ENCODE measurements around the gene ANKEF1. TPM values are rescaled to one million over a fixed set of nuclear protein-coding genes. Genes with fewer than 3 reads are reported as not detected.

Gene ANKEF1
- total RNA-seq, 1 experiment from 2014 or later = 11.6 TPM

DNA sequence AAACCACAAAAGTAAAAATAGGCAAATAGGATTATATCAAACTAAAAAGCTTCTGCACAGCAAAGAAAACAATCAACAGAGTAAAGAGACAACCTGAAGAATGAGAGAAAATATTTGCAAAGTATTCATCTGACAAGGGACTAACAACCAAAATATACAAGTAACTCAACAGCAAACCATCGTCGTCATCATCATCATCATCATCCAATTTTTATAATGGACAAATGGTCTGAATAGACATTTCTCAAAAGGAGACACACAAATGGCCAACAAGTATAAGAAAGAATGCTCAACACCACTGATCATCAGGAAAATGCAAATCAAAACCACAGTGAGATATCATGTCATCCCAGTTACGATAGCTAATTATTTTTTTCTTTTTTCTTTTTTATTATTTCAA, 62.0 kb downstream of the ANKEF1 start:
- H3K9me3 ChIP-seq (ENCODE audit: low read length) = no peaks in the 10 kb centered on the region
- TF ChIP-seq EZH2phosphoT487 (IDR thresholded peaks at IDR 0.05; ENCODE audit: borderline replicate concordance, low read length) = no peak
- no peak for TF ChIP-seq CTCF (conservative IDR thresholded peaks at IDR 0.05; ENCODE audit: low read depth, low read length)
- no peak for TF ChIP-seq EZH2 (IDR thresholded peaks at IDR 0.05; ENCODE audit: low read length, unreplicated experiment)
- ChIA-PET CTCF (interaction anchor here (0.6 kb wide), 1 partner anchor 284 kb away, joined by 9 read pairs; no protein-coding TSS in a partner anchor), POLR2A (ENCODE audit: unreplicated experiment) (no interaction called here)
- H3K4me3 ChIP-seq (ENCODE audit: low read length) = no peak overlapping the region
- no peaks in the 10 kb centered on the region for H3K79me2 ChIP-seq (ENCODE audit: low read length)
- no peak overlapping the region for H3K9ac ChIP-seq (ENCODE audit: low read length)
- H3K4me1 ChIP-seq (ENCODE audit: insufficient read depth, low read length) = peaks cover 19% of the 10 kb centered on the region
- no peaks in the 10 kb centered on the region for H3K36me3 ChIP-seq (ENCODE audit: low read depth, low read length)
- no peaks in the 10 kb centered on the region for H3K27me3 ChIP-seq (ENCODE audit: low read length)
- intact Hi-C loops (cut with micrococcal nuclease) = no loop called here
- no peaks in the 10 kb centered on the region for H4K20me1 ChIP-seq (ENCODE audit: low read length)
- DNase-seq (no peak), ATAC-seq (no peak)
- H3F3A ChIP-seq (ENCODE audit: low read length, unreplicated experiment) = no peaks in the 10 kb centered on the region
- no peaks in the 10 kb centered on the region for H3K9me2 ChIP-seq (replicated peaks; ENCODE audit: low read length)
- no peak overlapping the region for H3K4me2 ChIP-seq (ENCODE audit: low read length)
- H3K27ac ChIP-seq (ENCODE audit: low read length) = no peak overlapping the region
- H2AFZ ChIP-seq (ENCODE audit: low read length) = no peak overlapping the region
- BruUV-seq (replicated peaks) = no TSS peak

- no peak for ATAC-seq
Measured at GRCh38 chr20:10105046-10105445, 70.3 kb downstream of the ANKEF1 start.

More at GRCh38 chr20:10105046-10105445, 70.3 kb downstream of the ANKEF1 start:
- H3K9ac ChIP-seq (ENCODE audit: low read length) = no peak overlapping the region
- no peak for TF ChIP-seq EZH2phosphoT487 (IDR thresholded peaks at IDR 0.05; ENCODE audit: borderline replicate concordance, low read length)
- TF ChIP-seq CTCF (conservative IDR thresholded peaks at IDR 0.05; ENCODE audit: low read depth, low read length) = no peak
- no peak for TF ChIP-seq EZH2 (IDR thresholded peaks at IDR 0.05; ENCODE audit: low read length, unreplicated experiment)
- H3K9me3 ChIP-seq (ENCODE audit: low read length) = no peaks in the 10 kb centered on the region
- H4K20me1 ChIP-seq (ENCODE audit: low read length) = no peaks in the 10 kb centered on the region
- H3K9me2 ChIP-seq (replicated peaks; ENCODE audit: low read length) = no peaks in the 10 kb centered on the region
- no peak for DNase-seq
- ChIA-PET CTCF (no interaction called here), POLR2A (ENCODE audit: unreplicated experiment) (no interaction called here)
- H3K79me2 ChIP-seq (ENCODE audit: low read length) = no peaks in the 10 kb centered on the region
- no peak overlapping the region for H3K4me2 ChIP-seq (ENCODE audit: low read length)
- H2AFZ ChIP-seq (ENCODE audit: low read length) = no peak overlapping the region
- no peak overlapping the region for H3K27ac ChIP-seq (ENCODE audit: low read length)
- H3K4me3 ChIP-seq (ENCODE audit: low read length) = no peak overlapping the region
- intact Hi-C loops (cut with micrococcal nuclease) = no loop called here
- no peaks in the 10 kb centered on the region for H3K27me3 ChIP-seq (ENCODE audit: low read length)
- BruUV-seq (replicated peaks) = no TSS peak
- H3K4me1 ChIP-seq (ENCODE audit: insufficient read depth, low read length) = no peaks in the 10 kb centered on the region; the same call in 1 of the 2 replicates
- H3F3A ChIP-seq (ENCODE audit: low read length, unreplicated experiment) = no peaks in the 10 kb centered on the region
- H3K36me3 ChIP-seq (ENCODE audit: low read depth, low read length) = no peaks in the 10 kb centered on the region

Other genes with a start within 250 kb of the ANKEF1 start
- gene PAK5, start 195.9 kb upstream of the ANKEF1 start, total RNA-seq (2014; rRNA removed) = not detected in 2 replicates
- not detected in 2 replicates for gene SNAP25, start 183.8 kb downstream of the ANKEF1 start, total RNA-seq (2014; rRNA removed)

All from PC-3 (cell line).